GM19351 (cell line): ENCODE measurements around the gene PYURF.
A peak's percentile ranks its signal among the peaks of the same experiment; 100 is the strongest.
"Not testable (repeated sequence)": the region's sequence is repeated elsewhere in the genome, so short reads cannot be mapped to it uniquely, and the experiment has no call there.

Experiments
- ATAC-seq: cut with Tn5 transposase; IDR thresholded peaks from one replicate; pipeline ENCODE4 v1.9.1; 2021; ENCODE audit warnings: mild to moderate bottlenecking, moderate library complexity; ENCODE audit not compliant: unreplicated experiment

PYURF gene, protein sequence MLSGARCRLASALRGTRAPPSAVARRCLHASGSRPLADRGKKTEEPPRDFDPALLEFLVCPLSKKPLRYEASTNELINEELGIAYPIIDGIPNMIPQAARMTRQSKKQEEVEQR

DNA sequence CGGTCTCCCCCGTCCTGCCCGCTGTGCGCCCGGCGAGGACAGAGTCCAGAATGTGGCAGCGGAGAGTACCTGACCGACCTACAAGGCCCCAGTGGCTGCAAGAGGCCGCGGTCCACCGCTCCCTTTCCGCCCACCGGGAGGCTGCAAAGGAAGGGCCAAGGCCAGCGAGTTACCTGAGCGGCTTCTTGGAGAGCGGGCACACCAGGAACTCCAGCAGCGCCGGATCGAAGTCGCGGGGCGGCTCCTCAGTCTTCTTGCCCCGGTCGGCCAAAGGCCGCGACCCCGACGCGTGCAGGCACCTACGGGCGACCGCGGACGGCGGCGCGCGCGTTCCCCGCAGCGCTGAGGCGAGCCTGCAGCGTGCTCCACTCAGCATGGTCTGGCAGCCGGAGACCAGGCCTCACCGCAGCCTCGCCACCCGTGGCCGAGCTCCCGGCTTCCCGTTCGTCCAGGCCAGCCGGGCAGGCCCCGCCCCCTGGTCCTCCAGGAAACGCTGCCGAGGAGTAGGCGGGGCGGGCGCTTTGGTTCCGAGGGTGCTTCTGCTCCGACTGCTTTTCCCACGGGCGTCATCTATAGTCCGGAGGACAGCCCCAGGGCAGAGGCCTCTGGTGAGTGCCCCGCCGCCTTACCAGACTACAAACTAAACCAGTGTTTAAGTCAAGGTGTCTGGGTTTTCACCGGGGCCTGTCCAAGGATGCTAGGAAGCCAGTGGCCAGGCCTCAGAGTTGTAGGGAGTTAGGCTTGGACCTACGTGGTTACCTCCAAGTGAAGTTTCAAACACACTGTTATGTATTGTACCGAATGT lies at the start of gene PYURF:
TSS of gene PYURF (minus strand) at position 452 of the 805 bp plus-strand sequence. CDS start at position 376, 76 bp downstream.
- ATAC-seq = peak; percentile 73

DNA sequence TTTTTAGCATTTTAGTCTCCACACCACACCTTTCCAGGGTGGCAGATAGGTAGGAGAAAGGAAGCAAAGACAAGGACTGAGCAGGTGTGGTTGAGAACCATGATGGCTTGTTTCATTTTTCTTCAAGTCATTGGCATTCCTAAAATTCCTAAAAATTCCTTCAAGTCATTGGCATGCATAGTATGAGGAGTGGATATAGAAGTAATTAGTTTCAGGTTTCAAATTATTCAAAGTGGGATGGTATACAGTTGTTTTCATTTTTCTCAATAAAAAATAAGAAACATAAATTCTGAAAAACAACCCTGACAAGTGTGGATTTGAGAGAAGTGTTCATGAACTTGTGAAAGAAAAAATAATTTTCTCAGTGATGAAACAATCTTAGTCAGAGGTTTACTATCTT lies 46.4 kb upstream of the PYURF start:
- ATAC-seq = no peak

DNA sequence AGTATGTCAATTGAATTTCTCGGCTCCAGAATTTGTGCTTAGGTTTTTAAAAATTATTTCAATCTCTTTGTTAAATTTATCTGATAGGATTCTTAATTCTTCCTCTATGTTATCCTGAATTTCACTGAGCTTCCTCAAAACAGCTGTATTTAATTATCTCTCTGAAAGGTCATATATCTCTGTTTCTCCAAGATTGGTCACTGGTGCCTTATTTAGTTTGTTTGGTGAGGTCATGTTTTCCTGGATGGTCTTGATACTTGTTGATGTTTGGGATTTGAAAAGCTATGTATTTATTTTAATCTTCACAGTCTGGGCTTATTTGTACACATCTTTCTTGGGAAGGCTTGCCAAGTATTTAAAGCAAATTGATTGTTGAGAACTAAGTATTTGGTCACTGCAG lies 44.0 kb upstream of the PYURF start:
- no peak for ATAC-seq

DNA sequence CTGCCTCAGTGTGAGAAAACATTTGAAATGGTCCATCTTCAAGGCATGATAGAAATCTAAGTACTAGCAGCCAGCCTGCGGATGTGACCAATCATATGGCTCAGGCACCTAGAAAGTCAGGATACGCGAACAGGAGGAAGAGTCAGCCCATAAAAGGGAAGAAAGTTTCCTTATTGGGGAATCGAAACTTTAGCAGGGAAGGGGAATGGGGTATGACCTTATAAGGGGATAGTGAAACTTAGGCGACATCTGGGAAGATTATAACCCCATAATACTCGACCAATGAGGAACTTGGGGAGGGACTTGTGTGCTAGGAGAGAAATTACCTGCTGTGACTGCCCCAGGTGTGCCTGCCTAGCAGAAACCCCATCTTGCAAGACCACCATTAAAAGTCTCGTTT lies 26.2 kb upstream of the PYURF start:
- ATAC-seq = no peak

DNA sequence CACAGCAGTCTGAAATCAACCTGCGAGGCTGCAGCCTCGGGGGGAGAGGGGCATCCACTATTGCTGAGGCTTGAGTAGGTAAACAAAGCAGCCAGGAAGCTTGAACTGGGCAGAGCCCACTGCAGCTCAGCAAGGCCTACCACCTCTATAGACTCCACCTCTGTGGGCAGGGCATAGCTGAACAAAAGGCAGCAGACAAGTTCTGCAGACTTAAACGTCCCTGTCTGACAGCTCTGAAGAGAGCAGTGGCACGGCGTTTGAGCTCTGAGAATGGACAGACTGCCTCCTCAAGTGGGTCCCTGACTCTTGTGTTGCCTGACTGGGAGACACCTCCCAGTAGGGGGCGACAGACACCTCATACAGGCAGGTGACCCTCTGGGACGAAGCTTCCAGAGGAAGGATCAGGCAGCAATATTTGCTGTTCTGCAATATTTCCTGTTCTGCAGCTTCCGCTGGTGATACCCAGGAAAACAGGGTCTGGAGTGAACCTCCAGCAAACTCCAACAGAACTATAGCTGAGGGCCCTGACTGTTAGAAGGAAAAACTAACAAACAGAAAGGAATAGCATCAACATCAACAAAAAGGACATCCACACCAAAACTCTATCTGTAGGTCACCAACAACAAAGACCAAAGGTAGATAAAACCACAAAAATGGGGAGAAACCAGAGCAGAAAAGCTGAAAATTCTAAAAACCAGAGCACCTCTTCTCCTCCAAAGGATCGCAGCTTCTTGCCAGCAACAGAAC lies 15.9 kb upstream of the PYURF start:
- ATAC-seq = not testable (repeated sequence)

DNA sequence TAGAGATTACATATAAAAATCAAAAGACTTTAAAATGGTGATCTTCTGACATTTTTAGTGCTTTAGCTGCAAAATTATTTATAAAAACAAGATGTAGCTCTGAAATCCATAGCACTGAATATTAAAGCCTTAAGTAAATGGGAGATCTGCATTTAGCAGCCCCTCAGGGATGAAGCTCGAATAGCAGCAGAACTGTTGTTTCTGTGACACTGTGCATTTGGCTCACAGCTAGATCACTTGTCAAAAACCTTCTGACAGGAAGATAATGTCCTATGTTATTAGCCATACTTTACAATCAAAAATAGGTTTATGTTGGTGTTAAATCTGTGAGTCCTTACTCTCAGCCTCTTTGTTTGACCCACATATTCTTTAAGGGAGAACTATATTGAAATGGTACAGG lies 14.1 kb upstream of the PYURF start:
- ATAC-seq = no peak

DNA sequence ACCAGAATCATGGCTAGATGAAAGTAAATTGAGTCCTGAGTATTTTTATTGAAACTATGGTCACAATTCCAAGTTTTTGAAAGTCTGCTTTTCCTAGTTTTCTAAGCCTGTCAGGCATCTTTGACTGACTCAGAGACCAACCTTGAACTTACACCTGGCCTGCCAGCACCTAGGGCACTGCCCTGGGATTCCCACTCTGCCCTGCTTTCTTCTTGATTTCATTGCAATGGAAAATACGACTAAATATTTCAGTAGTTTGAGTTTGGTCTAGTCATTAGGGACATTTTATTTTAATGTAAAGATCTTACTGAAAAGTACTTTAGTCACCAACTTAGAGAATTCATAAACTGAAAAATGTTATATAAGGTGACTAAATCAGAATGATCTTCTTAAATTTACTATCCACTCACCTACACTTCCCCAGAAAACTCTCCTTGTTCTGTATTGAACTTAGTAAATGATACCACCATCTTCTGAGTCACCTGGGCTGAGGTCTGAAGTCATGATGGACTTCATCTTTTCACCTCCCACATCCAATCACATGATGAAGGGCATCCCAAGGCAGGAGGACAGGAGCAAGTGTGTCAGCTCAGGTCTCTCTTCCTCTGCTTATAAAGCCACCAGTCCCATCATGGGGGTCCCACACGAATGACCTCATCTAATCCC lies 11.6 kb upstream of the PYURF start:
- no peak for ATAC-seq

DNA sequence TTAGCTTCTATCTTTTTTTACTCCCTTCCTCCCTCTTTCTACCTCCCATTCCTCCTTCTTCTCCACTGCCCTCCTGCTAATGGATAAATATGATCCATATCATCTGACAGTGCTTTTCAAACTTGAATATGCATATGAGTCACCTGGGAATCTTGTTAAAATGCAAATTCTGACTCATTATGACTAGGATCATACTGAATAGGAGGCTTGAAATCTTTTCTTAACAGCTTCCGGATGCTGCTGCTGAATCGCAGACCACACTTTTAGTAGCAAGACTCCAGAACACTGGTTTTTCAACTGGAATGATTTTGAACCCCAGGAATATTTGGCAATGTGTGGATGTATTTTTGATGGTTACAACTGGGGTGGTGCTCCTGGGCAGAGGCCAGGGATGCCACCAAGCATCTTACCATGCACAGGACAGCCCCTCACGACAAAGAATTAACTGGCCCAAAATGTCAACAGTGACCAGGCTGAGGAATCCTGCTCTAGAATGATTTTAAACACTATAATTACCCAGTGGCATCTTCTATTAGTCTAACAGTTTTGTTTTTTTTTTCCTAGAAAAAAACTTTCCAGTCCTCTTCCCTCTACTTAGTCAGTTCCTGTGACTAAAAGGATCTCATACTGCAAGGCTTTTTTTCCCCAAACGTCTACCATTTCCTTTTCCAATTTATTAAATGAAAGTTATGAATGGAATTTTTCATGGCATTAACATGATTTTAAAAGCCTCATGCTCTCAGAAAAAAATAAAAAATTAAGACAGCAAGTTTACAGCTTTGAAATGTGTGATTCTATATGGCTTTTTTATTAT lies 10.6 kb upstream of the PYURF start:
- no peak for ATAC-seq

DNA sequence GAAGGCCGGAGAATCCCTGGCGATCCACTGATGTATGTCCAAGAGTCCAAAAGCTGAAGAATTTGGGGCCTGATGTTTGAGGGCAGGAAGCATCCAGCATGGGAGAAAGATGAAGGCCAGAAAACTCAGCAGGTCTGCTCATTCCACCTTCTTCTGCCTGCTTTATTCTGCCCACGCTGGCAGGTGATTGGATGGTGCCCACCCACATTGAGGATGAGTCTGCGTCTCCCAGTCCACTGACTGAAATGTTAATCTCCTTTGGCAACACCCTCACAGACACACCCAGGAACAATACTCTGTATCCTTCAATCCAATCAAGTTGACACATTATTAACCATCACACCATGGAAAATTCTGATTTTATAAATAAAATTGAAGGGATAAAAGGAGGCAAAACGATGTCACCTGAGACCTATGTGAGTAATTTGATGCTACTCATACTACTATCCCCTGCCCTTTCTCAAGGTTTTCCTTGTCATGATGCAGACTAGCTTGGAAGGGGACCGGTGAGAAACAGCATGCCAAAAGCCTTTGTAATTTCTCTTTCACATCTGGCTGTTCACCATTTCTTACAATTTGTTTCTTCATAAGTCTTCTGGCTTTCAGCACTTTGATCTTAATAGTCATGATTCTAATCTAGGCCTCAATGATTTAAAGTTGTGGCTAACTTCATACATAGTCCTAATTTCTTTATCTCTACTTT lies 9.7 kb upstream of the PYURF start:
- ATAC-seq = no peak

DNA sequence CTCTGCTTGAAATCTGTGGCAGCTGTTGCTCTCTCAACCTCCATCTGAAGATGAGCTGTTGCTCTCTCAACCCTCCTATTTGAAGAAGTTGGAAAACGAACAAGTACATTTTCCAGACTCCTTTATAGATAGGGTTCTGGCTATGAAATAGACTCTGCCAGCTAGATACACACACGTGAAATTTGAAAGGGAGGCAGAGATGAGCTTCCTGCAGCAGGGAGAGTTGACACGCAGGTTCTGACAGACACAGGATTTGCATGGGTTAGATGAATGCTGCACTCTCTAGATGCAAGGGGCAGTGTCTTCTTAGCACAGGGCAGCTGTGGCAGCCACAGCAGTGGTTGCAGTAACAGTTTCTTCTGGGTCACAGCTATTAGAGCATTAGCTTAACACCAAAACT lies 8.0 kb upstream of the PYURF start:
- ATAC-seq = no peak

DNA sequence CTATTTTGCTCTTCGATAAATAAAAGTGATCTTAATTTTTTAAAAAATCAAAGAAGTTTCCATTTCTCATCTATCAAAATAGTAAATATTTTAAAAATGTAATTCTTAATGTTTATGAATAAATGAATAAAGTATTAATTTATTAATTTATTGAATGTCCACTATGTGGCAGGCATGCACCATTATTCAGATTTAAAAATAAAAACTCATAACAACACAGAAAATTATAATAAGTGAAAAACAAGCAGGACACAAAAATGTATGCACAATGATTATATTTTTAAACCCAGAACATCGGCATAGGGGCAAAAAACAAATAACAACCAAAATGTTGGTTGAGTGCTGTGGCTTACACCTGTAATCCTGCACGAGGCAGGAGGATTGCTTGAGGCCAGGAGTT lies 5.3 kb upstream of the PYURF start:
- ATAC-seq = no peak

DNA sequence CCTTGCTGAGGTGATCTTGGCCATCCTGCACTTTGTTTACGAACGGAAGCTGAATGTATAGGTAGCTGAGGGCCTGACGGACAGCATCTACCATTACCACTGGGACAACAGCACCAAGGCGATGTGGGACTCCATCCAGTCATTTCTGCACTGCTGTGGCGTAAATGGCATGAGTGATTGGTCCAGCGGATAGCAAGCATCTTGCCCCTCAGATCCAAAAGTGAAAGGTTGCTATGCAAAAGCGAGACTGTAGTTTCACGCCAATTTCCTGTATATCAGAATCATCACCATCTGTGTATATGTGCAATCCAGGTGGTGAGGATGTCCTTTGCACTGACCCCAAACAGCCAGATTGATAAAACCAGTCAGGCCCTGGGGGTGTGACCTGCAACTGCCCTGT lies 4.2 kb upstream of the PYURF start:
- ATAC-seq = peak; percentile 39

DNA sequence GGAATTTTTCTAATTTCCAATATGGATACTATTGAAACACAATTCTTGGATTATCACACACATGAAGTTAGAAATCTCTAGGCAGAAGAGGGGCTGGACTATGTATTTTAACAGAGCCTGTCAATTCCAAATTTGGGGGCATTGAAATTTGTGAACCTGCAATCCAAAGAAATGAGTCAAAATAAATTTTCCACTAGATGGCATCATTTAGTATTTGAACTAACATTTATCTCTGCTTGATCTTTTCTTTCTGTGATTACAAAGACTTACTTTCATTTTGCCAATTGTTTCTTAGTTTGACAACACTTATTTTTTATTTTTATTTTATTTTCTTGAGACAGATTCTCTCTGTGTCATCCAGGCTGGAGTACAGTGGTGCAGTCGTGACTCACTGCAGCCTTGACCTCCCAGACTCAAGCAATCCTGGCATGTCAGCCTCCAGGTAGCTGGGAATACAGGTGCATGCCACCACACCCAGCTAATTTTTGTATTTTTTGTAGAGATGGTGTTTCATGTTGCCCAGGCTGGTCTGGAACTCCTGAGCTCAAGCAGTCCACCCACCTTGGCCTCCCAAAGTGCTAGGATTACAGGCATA lies 2.7 kb upstream of the PYURF start:
- ATAC-seq = no peak

DNA sequence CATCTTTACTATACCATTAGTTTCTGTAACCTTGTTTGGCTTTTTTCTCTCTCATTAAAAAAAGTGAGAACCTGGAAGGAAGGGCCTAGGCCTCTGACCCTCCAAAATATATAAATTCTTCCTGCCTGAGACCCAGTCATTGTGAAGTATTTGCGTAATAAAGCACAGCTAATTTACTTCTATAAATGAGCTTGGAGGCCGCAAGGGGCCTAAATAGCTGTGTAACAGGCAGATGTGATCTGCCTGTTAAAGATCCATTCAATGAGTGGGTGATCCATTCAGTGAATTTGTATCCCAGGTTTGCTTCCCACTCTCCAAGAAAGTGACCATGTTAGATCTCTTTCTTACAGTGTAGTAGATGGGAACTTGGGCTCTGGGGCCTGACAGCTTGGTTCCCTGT lies 595 bp upstream of the PYURF start:
- no peak for ATAC-seq

DNA sequence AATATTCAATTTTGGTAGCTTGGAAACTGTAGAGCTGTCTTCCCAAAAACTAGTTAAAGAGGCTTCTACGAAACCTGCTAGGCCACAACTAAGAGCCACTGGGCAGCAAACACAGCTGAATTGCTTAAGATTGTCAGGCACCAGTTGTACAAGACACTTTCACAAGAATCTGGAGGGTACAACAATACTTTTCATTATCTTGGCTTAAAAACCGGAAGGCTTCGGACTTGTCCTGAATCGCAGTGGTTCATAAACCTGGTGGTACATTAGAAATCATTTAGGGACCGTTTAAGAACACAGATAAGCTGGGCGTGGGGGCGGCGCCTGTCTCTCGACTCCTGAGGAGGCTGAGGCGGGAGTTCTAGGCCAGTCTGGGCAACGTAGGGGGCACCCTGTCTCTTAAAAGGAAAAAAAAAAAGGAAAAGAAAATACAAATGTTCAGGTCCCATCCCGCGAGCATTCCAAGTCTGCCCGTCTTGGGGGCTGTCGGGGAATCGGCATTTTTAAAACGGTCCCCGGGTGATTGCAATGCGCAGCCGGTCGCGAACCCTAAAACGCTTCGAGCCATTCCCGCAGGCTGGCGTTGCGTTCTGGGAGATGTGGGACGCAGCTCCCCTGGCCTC lies 763 bp downstream of the PYURF start:
- ATAC-seq = peak; percentile 26

DNA sequence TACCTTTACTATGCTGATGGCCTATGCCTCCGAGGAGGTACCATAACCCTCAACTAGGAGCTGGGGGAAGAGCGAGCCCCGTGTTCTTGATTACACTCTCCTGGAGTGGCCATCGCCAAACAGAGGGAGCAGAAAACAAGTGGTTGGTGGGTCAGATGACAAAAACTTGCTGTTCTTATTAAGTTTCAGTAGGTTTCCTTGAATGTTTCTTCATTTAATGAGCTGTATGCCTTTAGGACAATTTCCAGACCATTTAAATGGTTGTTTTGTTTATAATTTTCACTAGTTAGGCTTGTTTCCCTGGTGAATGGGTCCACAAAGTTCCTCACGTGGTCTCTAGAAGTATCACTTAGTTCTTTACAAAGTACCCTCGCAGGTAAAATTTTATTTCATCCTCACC lies 4.7 kb downstream of the PYURF start:
- no peak for ATAC-seq

DNA sequence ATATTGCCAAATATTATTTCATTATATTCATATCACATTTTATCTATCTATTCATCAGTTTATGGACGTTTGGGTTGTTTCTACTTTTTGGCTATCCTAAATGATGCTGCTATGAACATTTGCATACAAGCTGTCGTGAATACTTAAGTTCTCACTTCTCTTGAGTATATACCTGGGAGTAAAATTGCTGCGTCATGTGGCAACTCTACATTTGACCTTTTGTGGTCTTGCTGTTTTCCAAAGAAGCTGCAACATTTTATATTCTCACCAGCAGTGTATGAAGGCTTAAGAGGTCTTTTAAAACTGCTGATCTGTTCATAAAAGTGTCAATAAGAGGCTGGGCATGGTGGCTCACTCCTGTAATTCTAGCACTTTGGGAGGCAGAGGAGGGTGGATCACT lies 5.8 kb downstream of the PYURF start:
- no peak for ATAC-seq

DNA sequence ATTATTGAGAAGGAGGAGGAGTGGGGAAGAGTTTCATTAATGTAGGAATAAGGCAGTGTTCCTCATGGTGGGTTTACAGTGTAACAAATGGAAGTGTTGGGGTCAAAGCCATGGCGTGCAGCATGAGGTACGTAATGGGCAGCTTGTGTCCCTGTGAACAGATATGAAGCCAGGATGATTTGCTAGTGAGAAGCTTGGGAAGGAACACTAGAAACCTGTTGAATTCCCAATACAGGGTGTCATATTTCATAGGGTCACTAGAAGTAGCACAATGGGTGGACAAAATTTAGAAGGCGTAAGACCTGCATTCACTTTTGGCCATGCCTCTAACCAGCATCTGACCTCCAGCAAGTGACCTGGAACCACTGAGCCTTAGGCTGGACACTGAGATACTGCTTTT lies 6.8 kb downstream of the PYURF start:
- ATAC-seq = no peak
